ENCODE results near the gene TMEM150C. TPM values are rescaled to one million over a fixed set of nuclear protein-coding genes. Genes with fewer than 3 reads are reported as not detected.
A peak's percentile ranks its signal among the peaks of the same experiment; 100 is the strongest.
"Not testable (repeated sequence)": the region's sequence is repeated elsewhere in the genome, so short reads cannot be mapped to it uniquely, and the experiment has no call there.

Gene TMEM150C
- total RNA-seq, 4 donors from 2014 or later, result 0.88 to 1.3 (median 1.1) TPM; not detected in 1

GRCh38 chr4:82569076-82569475 lies 7.3 kb upstream of the TMEM150C start:
- Histone ChIP-seq H3K4me1 (no peaks in the 10 kb centered on the region), H3K4me3 (no peak overlapping the region), H3K27me3 (no peaks in the 10 kb centered on the region), H3K36me3 (no peaks in the 10 kb centered on the region), H3K9me3 (no peaks in the 10 kb centered on the region), H3K27ac (no peak overlapping the region)
- DNase-seq, result no peak
- TF ChIP-seq POLR2A (IDR thresholded peaks at IDR 0.05), result no peak
- TF ChIP-seq CTCF (IDR thresholded peaks at IDR 0.05), result no peak

- Histone ChIP-seq H3K27me3 (no peaks in the 10 kb centered on the region), H3K9me3 (no peaks in the 10 kb centered on the region), H3K36me3 (no peaks in the 10 kb centered on the region), H3K4me1 (no peaks in the 10 kb centered on the region), H3K4me3 (no peak overlapping the region), H3K27ac (no peak overlapping the region)
- TF ChIP-seq POLR2A (IDR thresholded peaks at IDR 0.05) (no peak), CTCF (IDR thresholded peaks at IDR 0.05) (no peak)
- DNase-seq, result no peak
Observed at GRCh38 chr4:82567444-82567843, 5.7 kb upstream of the TMEM150C start.

GRCh38 chr4:82562564-82562854 lies 721 bp upstream of the TMEM150C start:
- Histone ChIP-seq H3K4me1 (peaks cover 0 to 4% (median 0%) of the 10 kb centered on the region in 4 donors), H3K4me3 (no peak overlapping the region), H3K27me3 (no peaks in the 10 kb centered on the region), H3K27ac (no peak overlapping the region), H3K36me3 (no peaks in the 10 kb centered on the region), H3K9me3 (no peaks in the 10 kb centered on the region)
- no peak for DNase-seq
- TF ChIP-seq POLR2A (IDR thresholded peaks at IDR 0.05) (no peak), CTCF (IDR thresholded peaks at IDR 0.05) (no peak)

GRCh38 chr4:82560853-82561785 lies 669 bp downstream of the TMEM150C start:
- peak overlapping the region; percentile 37 to 84 (median 57) for H3K4me3 ChIP-seq
- no peaks in the 10 kb centered on the region for H3K9me3 ChIP-seq
- peaks cover 0 to 4% (median 0%) of the 10 kb centered on the region in 4 donors for H3K4me1 ChIP-seq
- no peak for TF ChIP-seq CTCF (IDR thresholded peaks at IDR 0.05)
- TF ChIP-seq POLR2A (IDR thresholded peaks at IDR 0.05), result no peak
- H3K27me3 ChIP-seq, result no peaks in the 10 kb centered on the region
- H3K27ac ChIP-seq, result peak overlapping the region in 1 of 4 donors; percentile 30
- no peaks in the 10 kb centered on the region for H3K36me3 ChIP-seq
- DNase-seq, result peak in 1 of 3 donors; percentile 52

GRCh38 chr4:82559735-82560120 lies 2.1 kb downstream of the TMEM150C start:
- DNase-seq, result no peak
- Histone ChIP-seq H3K27me3 (no peaks in the 10 kb centered on the region), H3K27ac (no peak overlapping the region), H3K9me3 (no peaks in the 10 kb centered on the region), H3K4me1 (peaks cover 0 to 4% (median 0%) of the 10 kb centered on the region in 4 donors), H3K36me3 (no peaks in the 10 kb centered on the region), H3K4me3 (no peak overlapping the region)
- TF ChIP-seq POLR2A (IDR thresholded peaks at IDR 0.05), result no peak
- TF ChIP-seq CTCF (IDR thresholded peaks at IDR 0.05), result no peak

GRCh38 chr4:82559090-82559734 lies 2.6 kb downstream of the TMEM150C start:
- H3K27me3 ChIP-seq, H3K4me1 ChIP-seq, H3K27ac ChIP-seq, H3K36me3 ChIP-seq, H3K9me3 ChIP-seq, DNase-seq, H3K4me3 ChIP-seq: not testable (repeated sequence)

Data from Peyer's patch (tissue), 4 donors.